DOHH2 (cell line): ENCODE measurements around the gene PTTG1.
A peak's percentile ranks its signal among the peaks of the same experiment; 100 is the strongest.

Experiments used
- H3F3A ChIP-seq: fragments of 200-600 bp; sonication (generic), shearing (Covaris generic); 2 replicates; pipeline ENCODE4 v1.6.0; 2016; ENCODE audit warnings: antibody characterized with exemption, mild to moderate bottlenecking; ENCODE audit not compliant: control insufficient read depth, insufficient read depth
- H3K27ac ChIP-seq: fragments of 200-600 bp; sonication (generic); 2 replicates; pipeline ENCODE4 v1.5.1; 2014; ENCODE audit warnings: low read depth, mild to moderate bottlenecking, low read length, moderate library complexity
- H3K27me3 ChIP-seq: fragments of 200-600 bp; sonication (generic); 2 replicates; pipeline ENCODE4 v1.6.1; 2014; ENCODE audit warnings: mild to moderate bottlenecking, low read length, mixed read lengths; ENCODE audit not compliant: control insufficient read depth
- H3K36me3 ChIP-seq: fragments of 200-600 bp; sonication (generic); 2 replicates; pipeline ENCODE4 v1.6.1; 2014; ENCODE audit warnings: mild to moderate bottlenecking, low read length, moderate library complexity, mixed read lengths; ENCODE audit not compliant: control insufficient read depth
- H3K4me1 ChIP-seq: fragments of 200-600 bp; sonication (generic); 2 replicates; pipeline ENCODE4 v1.6.1; 2014; ENCODE audit warnings: mild to moderate bottlenecking, low read length, mixed read lengths; ENCODE audit not compliant: control insufficient read depth
- H3K4me2 ChIP-seq: fragments of 200-600 bp; sonication (generic); 2 replicates; pipeline ENCODE4 v1.6.0; 2014; ENCODE audit warnings: mild to moderate bottlenecking, low read length, moderate library complexity
- H3K4me3 ChIP-seq: fragments of 200-600 bp; sonication (generic); 2 replicates; pipeline ENCODE4 v1.5.1; 2014; ENCODE audit warnings: mild to moderate bottlenecking, low read length, mixed read lengths
- H3K79me2 ChIP-seq: fragments of 200-600 bp; sonication (generic); 2 replicates; pipeline ENCODE4 v1.6.1; 2014; ENCODE audit warnings: mild to moderate bottlenecking, low read length, mixed read lengths; ENCODE audit not compliant: control insufficient read depth
- H3K9me2 ChIP-seq: fragments of 200-600 bp; sonication (generic); replicated peaks from 2 replicates; pipeline ENCODE4 v1.6.1; 2014; ENCODE audit warnings: mild to moderate bottlenecking, low read length, mixed read lengths; ENCODE audit not compliant: control insufficient read depth
- H3K9me3 ChIP-seq: fragments of 200-600 bp; sonication (generic); 2 replicates; pipeline ENCODE4 v1.6.1; 2014; ENCODE audit warnings: antibody characterized with exemption, low read length, mixed read lengths; ENCODE audit not compliant: control insufficient read depth, insufficient read depth
- H4K20me1 ChIP-seq: fragments of 200-600 bp; sonication (generic); 2 replicates; pipeline ENCODE4 v1.6.0; 2014; ENCODE audit warnings: low read depth, mild to moderate bottlenecking, antibody characterized with exemption, low read length, moderate library complexity; ENCODE audit not compliant: control insufficient read depth, insufficient read depth
- EZH2phosphoT487 ChIP-seq: fragments of 200-600 bp; sonication (generic); IDR thresholded peaks from 2 replicates; pipeline ENCODE4 v1.6.1; 2017; ENCODE audit warnings: borderline replicate concordance, mild to moderate bottlenecking, antibody characterized with exemption, low read length, moderate library complexity, mixed read lengths
- TF ChIP-seq, protein P1 (sequence below): fragments of 200-600 bp; sonication (generic); IDR thresholded peaks from one replicate; pipeline ENCODE4 v1.5.1; 2014; ENCODE audit warnings: antibody characterized with exemption, mild to moderate bottlenecking, low read depth, low read length; ENCODE audit not compliant: poor library complexity, severe bottlenecking

PTTG1 gene

DNA sequence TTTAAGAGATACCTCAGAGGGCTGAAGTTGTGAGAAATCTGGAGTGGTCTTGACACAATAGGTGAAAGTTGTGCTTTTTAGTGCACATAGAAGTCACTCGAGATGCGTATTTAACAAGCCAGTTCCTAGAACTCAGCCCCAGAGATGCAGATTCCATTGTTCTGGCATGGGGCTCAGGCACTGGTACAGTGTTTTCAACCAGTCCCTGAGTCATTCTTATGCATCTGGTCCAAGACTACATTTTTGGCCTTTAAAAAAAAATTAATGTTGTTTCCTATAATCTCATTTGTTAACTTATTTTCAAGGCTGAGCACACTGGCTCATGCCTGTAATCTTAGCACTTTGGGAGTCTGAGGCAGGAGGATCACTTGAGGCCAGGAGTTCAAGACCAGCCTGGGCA lies 29.6 kb downstream of the PTTG1 start:
- Histone ChIP-seq H3K27me3 (no peaks in the 10 kb centered on the region), H4K20me1 (no peaks in the 10 kb centered on the region), H3K36me3 (no peaks in the 10 kb centered on the region), H3K9me2 (no peaks in the 10 kb centered on the region), H3K4me3 (no peak overlapping the region), H3K4me2 (no peak overlapping the region), H3K4me1 (peaks cover 17% of the 10 kb centered on the region), H3K27ac (no peak overlapping the region), H3K79me2 (no peaks in the 10 kb centered on the region), H3K9me3 (no peaks in the 10 kb centered on the region), H3F3A (no peaks in the 10 kb centered on the region)
- TF ChIP-seq, protein P1, sequence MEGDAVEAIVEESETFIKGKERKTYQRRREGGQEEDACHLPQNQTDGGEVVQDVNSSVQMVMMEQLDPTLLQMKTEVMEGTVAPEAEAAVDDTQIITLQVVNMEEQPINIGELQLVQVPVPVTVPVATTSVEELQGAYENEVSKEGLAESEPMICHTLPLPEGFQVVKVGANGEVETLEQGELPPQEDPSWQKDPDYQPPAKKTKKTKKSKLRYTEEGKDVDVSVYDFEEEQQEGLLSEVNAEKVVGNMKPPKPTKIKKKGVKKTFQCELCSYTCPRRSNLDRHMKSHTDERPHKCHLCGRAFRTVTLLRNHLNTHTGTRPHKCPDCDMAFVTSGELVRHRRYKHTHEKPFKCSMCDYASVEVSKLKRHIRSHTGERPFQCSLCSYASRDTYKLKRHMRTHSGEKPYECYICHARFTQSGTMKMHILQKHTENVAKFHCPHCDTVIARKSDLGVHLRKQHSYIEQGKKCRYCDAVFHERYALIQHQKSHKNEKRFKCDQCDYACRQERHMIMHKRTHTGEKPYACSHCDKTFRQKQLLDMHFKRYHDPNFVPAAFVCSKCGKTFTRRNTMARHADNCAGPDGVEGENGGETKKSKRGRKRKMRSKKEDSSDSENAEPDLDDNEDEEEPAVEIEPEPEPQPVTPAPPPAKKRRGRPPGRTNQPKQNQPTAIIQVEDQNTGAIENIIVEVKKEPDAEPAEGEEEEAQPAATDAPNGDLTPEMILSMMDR, result no peak
- no peak for TF ChIP-seq EZH2phosphoT487

DNA sequence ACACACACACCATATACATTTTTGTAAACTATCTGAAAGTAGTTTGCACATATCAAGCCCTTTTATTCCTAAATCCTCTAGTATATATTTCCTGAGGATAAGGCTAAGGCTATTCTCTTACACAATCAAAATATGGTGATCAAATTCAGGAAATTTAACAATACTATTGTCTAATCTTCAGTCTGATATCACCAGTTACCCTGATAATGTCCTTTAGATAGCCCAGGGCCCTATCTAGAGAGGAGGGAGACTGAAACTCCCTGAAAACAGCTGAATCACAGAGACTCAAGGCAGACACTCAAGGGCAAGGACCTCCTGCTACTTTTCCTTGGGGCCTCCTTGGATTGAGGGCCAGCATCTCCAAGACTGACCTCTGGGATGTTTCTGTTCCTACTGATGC lies 30.4 kb downstream of the PTTG1 start:
- Histone ChIP-seq H3K79me2 (no peaks in the 10 kb centered on the region), H3F3A (no peaks in the 10 kb centered on the region), H3K9me2 (no peaks in the 10 kb centered on the region), H3K27ac (no peak overlapping the region), H3K4me1 (peaks cover 17% of the 10 kb centered on the region), H3K4me2 (no peak overlapping the region), H3K9me3 (no peaks in the 10 kb centered on the region), H3K27me3 (no peaks in the 10 kb centered on the region), H4K20me1 (no peaks in the 10 kb centered on the region), H3K36me3 (no peaks in the 10 kb centered on the region), H3K4me3 (no peak overlapping the region)
- TF ChIP-seq, protein P1, result no peak
- no peak for TF ChIP-seq EZH2phosphoT487

DNA sequence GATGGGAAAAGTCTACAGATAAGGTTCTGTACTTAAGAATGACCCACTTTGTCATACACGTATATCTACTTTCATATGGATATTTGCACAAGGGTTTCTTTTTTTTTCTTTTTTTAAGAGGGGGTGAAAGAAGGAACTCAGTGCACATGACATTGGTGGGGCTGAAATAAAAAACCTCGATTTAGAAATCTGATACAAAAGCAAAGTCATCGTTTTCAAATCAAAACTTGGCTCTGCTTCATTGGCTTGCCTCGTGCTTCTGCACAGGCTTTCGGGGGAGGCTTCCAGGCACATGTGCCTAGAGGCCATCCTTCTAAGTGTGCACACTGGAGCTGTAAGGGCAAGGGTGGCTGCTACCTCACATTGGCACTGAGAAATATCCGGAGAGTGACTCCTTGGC lies 31.1 kb downstream of the PTTG1 start:
- Histone ChIP-seq H3K9me3 (no peaks in the 10 kb centered on the region), H3K4me1 (peaks cover 17% of the 10 kb centered on the region), H4K20me1 (no peaks in the 10 kb centered on the region), H3K4me3 (peak overlapping the region; percentile 36), H3K9me2 (no peaks in the 10 kb centered on the region), H3K27ac (no peak overlapping the region), H3F3A (no peaks in the 10 kb centered on the region), H3K36me3 (no peaks in the 10 kb centered on the region), H3K4me2 (peak overlapping the region; percentile 47), H3K79me2 (no peaks in the 10 kb centered on the region), H3K27me3 (no peaks in the 10 kb centered on the region)
- TF ChIP-seq, protein P1, result no peak
- TF ChIP-seq EZH2phosphoT487, result no peak

DNA sequence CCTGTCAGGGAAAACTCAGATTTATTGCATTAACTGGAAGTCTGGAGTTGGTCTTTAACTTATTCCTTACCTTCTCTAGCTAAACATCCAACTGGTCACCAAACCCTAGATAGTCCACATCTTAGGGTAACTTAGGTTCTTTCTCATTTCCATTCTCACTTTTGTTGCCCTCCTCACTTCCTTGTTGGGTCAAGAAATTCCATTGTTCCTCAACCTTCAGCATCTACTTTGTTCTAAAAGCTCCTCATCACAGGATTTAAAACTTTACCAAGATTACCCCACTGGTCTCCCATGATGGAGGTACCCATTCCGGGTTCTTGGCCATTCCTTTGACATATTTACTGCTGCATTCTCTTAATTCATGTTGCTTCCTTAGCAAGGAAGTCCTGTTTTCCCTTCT lies 32.1 kb downstream of the PTTG1 start:
- H3K9me3 ChIP-seq, result no peaks in the 10 kb centered on the region
- H3K36me3 ChIP-seq, result no peaks in the 10 kb centered on the region
- H3K4me1 ChIP-seq, result peaks cover 19% of the 10 kb centered on the region
- H3K4me3 ChIP-seq, result no peak overlapping the region
- no peaks in the 10 kb centered on the region for H3F3A ChIP-seq
- H3K4me2 ChIP-seq, result no peak overlapping the region
- no peak overlapping the region for H3K27ac ChIP-seq
- H3K79me2 ChIP-seq, result no peaks in the 10 kb centered on the region
- H3K9me2 ChIP-seq, result no peaks in the 10 kb centered on the region
- H4K20me1 ChIP-seq, result no peaks in the 10 kb centered on the region
- TF ChIP-seq, protein P1, result no peak
- no peak for TF ChIP-seq EZH2phosphoT487
- no peaks in the 10 kb centered on the region for H3K27me3 ChIP-seq
